Cortex of kidney (tissue), 1 donor: Measurements from ENCODE around the gene ZNF532.
"Not testable (repeated sequence)": the region's sequence is repeated elsewhere in the genome, so short reads cannot be mapped to it uniquely, and the experiment has no call there.

Experiments
- DNase-seq: peaks from one replicate; lab custom pipeline; 2025; lab: John Stamatoyannopoulos, UW

ZNF532 gene

DNA sequence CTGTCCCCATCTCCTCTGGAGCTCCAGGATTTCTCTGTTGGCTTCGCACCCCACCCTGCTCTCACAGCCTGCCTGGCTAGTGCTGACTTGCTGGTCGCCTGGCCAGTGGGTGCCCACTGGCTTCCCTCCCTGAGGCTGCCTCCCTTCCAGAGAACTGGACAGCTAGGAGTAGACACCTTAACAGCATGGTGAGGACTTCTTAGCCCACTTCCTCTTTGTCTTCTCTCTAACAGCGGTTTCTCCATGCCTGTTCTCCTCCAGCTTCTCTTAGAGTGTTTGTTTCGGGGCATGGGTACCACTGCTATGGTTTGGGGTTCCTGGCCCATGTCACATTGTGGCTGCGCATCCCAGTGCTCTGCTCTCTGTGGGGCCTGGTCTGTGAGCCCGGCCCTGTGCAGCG lies 37.1 kb downstream of the ZNF532 start:
- no peak for DNase-seq

DNA sequence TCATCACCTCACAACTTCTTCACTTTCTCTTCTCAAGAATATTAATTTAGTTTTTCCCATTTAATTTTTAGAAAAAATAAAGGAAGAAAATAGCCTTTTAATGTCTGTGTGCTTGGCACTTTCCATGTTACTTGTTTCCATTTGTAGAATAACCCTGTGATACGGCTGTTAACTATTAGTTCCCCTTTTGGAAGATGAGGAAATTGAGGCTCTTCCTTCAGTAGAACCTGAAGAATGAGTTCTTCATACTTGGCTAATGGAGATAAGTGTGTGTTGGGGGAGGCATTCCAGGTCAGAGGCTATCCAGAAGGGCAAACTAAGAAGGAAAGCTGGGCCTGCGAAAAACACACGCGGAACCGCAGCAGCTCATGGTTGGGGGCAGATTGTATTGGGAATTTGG lies 38.3 kb downstream of the ZNF532 start:
- no peak for DNase-seq

GRCh38 chr18:58903533-58903932 lies 38.9 kb downstream of the ZNF532 start:
- DNase-seq = no peak

DNA sequence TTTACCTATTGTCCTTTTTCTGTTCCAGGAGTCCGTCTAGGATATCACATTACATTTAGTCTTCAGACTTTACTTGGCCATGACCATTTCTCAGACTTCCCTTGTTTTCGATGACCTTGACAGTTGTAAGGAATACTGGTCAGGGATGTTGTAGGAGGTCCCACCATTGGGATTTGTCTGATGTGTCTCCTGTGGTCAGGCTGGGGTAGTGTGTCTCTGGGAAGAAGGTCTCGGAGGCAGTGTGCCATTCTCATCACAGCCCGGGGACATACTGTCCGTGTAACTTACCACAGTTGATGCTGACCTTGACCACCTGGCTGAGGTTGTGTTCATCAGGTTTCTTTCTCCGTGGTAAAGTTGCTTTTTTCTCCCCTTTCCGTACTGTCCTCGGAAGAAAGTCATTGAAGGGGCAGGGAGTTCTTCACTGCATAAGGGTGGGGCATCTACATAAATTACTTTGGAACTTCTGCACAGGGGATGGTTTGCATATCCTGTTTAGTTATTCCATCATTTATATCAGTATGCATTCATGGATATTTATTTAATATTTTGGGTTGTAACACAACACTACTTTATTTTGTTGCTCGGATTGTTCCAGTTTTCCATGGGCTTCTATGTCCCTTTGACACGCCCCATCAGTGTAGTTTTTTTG lies 41.2 kb downstream of the ZNF532 start:
- no peak for DNase-seq

DNA sequence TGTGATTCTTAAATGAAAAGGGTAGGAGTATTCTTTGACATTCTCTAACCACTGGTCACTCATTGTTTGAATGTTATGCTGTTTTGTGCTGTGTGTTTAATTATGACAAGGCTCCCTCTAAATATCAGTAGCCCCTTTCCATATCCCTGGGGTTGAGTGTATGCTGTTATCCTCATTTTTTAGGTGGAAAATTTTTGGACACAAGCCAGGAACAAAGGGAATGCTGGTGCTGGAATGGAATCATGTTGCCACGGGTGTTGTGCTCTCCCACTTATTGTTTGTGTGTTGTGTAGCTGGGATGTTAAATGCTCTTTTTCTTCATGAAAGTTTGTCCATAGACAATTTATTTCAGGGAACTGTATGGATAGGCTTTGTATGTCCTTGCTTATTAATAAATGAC lies 43.3 kb downstream of the ZNF532 start:
- DNase-seq = no peak

- no peak for DNase-seq
These were observed 44.8 kb downstream of the ZNF532 start for GRCh38 chr18:58909521-58909920.

- DNase-seq = no peak
These were observed 46.6 kb downstream of the ZNF532 start for GRCh38 chr18:58911241-58911640.

DNA sequence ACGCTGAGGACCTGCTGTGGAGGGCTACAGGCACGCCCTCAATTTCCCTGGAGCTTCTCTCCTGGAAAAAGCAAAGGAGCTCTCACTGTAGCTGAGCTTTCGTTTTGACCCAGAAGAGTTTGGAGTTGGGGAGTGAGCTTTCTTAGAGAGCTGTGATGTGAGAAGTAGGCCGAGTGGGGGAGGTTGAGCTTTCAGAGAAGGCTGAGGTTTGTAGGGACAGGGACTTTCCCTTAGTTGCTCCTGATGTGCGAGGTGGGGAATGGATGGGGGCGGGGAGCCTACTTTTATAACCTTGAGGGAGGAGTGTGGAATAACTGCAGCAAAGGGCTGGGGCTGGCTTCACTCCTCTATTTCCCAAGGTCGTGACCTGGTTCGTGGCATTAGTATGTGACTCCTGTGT lies 47.1 kb downstream of the ZNF532 start:
- no peak for DNase-seq

- no peak for DNase-seq
These were observed 50.5 kb downstream of the ZNF532 start for GRCh38 chr18:58915006-58915799.

GRCh38 chr18:58915995-58916394 lies 51.3 kb downstream of the ZNF532 start:
- DNase-seq = no peak

GRCh38 chr18:58919934-58920333 lies 55.3 kb downstream of the ZNF532 start:
- DNase-seq = not testable (repeated sequence)

DNA sequence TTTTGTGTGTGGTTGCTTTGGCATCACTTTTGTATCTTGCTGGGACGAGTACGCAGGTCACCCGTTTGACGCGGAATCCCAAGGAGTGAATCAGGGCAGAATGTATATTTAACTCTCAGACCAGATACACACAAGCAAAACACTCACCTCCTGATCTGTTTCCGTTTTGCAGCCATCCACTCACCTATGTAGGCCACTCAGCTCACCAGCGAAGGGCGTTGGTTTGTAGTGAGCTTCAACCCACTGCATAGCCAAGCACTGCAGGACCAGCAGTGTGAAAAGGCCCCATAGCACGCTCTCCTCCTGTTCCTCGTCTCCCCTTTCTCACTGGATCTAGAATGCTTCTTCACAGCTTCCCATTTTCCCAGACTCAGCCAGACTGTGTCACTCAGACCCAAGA lies 58.3 kb downstream of the ZNF532 start:
- no peak for DNase-seq

DNA sequence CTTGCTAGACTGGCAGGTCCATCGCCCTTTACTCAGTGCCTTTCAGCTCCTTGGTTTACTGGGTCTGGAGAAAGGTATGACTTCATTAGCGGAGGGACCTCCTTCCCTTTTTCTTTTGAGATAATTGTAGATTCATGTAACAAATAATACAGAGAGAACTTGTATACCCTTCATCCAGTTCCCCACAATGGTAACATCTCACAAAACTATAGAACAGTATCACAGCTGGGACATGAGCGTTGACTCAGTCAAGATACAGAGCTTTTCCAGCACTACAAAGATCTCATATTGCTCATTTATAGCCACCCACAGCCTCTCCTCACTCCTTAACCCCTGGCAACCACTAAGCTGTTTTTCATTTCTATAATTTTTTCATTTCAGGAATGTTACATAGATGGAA lies 59.8 kb downstream of the ZNF532 start:
- DNase-seq = no peak

DNA sequence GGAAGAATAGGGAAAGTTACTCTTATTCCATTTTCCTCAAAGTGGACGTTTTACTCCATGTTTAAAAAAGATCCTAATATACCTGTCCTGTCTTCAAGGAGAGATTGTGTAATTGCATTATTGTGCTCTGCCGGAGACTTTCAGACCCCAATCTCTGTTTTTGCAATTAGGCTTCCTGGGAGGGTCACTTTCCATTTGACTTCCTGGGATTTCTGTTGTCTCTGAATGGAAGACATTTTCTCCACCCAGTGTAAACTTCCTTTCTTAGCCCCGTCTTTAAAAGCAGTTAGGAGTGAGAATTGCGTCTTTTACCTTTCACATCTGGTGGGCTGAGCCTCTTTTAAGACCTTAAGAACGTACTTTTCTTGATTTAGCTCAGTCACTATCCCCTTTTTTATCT lies 63.0 kb downstream of the ZNF532 start:
- no peak for DNase-seq

- DNase-seq = no peak
These were observed 63.7 kb downstream of the ZNF532 start for GRCh38 chr18:58928386-58928785.

GRCh38 chr18:58929206-58929605 lies 64.5 kb downstream of the ZNF532 start:
- no peak for DNase-seq

- no peak for DNase-seq
These were observed 69.7 kb downstream of the ZNF532 start for GRCh38 chr18:58934356-58934755.

GRCh38 chr18:58934933-58935577 lies 70.4 kb downstream of the ZNF532 start:
- DNase-seq = no peak

- no peak for DNase-seq
These were observed 72.6 kb downstream of the ZNF532 start for GRCh38 chr18:58937071-58937886.

GRCh38 chr18:58937887-58938267 lies 73.2 kb downstream of the ZNF532 start:
- DNase-seq = no peak

- no peak for DNase-seq
These were observed 76.9 kb downstream of the ZNF532 start for GRCh38 chr18:58941426-58942099.

- no peak for DNase-seq
These were observed 79.2 kb downstream of the ZNF532 start for GRCh38 chr18:58943896-58944295.
